Measurements from ENCODE around the gene NAT16. TPM values are rescaled to one million over a fixed set of nuclear protein-coding genes. Genes with fewer than 3 reads are reported as not detected.

The NAT16 gene
- total and polyA plus RNA-seq, 2 donors (not counting 1 experiment from before 2014, with no cell fraction given) = not detected

- ChIA-PET CTCF (interaction anchor here (1.3 kb wide), 1 partner anchor 76 kb away, joined by 3 read pairs; no protein-coding TSS in a partner anchor), POLR2A (no interaction called here)
- Histone ChIP-seq H3K9ac (ENCODE audit: low read length) (no peak overlapping the region), H3K4me3 (ENCODE audit: control extremely low read depth in 1 of 5, extremely low read depth in 1 of 5, insufficient read depth in 1 of 5, low read depth in 2 of 5, low read length in 4 of 5) (no peak overlapping the region), H4K20me1 (ENCODE audit: control insufficient read depth, insufficient read depth, low read length, poor library complexity, severe bottlenecking) (no peaks in the 10 kb centered on the region), H2AFZ (ENCODE audit: insufficient read depth, low read depth, low read length, poor library complexity, severe bottlenecking) (no peak overlapping the region), H3K36me3 (replicated peaks in 1 of 2; ENCODE audit: control extremely low read depth in 1 of 2, control insufficient read depth in 1 of 2, extremely low read depth in 1 of 2, insufficient read depth in 2 of 2, low read length in 1 of 2) (peaks cover 0 to 13% of the 10 kb centered on the region in 2 experiments), H3K4me2 (replicated peaks; ENCODE audit: low read depth, low read length, poor library complexity, severe bottlenecking) (no peak overlapping the region), H3K9me3 (ENCODE audit: control extremely low read depth in 1 of 3, control insufficient read depth in 2 of 3, insufficient read depth in 1 of 3, low read length in 2 of 3) (peaks cover 0 to 3% (median 0%) of the 10 kb centered on the region in 3 donors), H3K27me3 (replicated peaks in 1 of 4; ENCODE audit: control extremely low read depth in 1 of 4, control insufficient read depth in 3 of 4, insufficient read depth in 4 of 4, low read length in 3 of 4) (peaks cover 0 to 13% (median 6%) of the 10 kb centered on the region in 4 experiments), H3K79me2 (ENCODE audit: control insufficient read depth, insufficient read depth, low read length) (no peaks in the 10 kb centered on the region), H3K27ac (ENCODE audit: low read length in 2 of 2) (no peak overlapping the region), H3K4me1 (ENCODE audit: control insufficient read depth in 2 of 2, insufficient read depth in 2 of 2, low read length in 2 of 2) (peaks cover 12 to 18% of the 10 kb centered on the region in 2 donors)
- ATAC-seq (ENCODE audit: low read depth) (no peak), DNase-seq (no peak)
- 85% methylated on average over 6 of the region's 19 CpGs for WGBS (ENCODE audit: insufficient coverage)
- peaks cover 10% of the 10 kb centered on the region for H3K27me3 Mint-ChIP-seq
- intact Hi-C loops (cut with micrococcal nuclease) = no loop called here
- H3K4me1 Mint-ChIP-seq = peaks cover 19% of the 10 kb centered on the region
- TF ChIP-seq EZH2 (IDR thresholded peaks at IDR 0.05; ENCODE audit: borderline replicate concordance, insufficient read depth, low read depth, low read length, poor library complexity, severe bottlenecking) (no peak), CTCF (IDR thresholded peaks at IDR 0.05) (no peak)
- H3K4me3 Mint-ChIP-seq = no peak overlapping the region
- no peak overlapping the region for H3K27ac Mint-ChIP-seq
- no peaks in the 10 kb centered on the region for H3K9me3 Mint-ChIP-seq (ENCODE audit: insufficient read depth)
Measured at GRCh38 chr7:101206665-101207042, 26.6 kb upstream of the NAT16 start.

- no peaks in the 10 kb centered on the region for H4K20me1 ChIP-seq (ENCODE audit: control insufficient read depth, insufficient read depth, low read length, poor library complexity, severe bottlenecking)
- H3K9me3 ChIP-seq (ENCODE audit: control extremely low read depth in 1 of 3, control insufficient read depth in 2 of 3, insufficient read depth in 1 of 3, low read length in 2 of 3) = peaks cover 0 to 8% (median 0%) of the 10 kb centered on the region in 3 donors
- H3K4me3 Mint-ChIP-seq = no peak overlapping the region
- CTCF ChIA-PET = interaction anchor here (1.4 kb wide), 1 partner anchor 12 kb away, joined by 3 read pairs; no protein-coding TSS in a partner anchor
- ATAC-seq (ENCODE audit: low read depth) = no peak
- H3K4me2 ChIP-seq (replicated peaks; ENCODE audit: low read depth, low read length, poor library complexity, severe bottlenecking) = no peak overlapping the region
- no peak overlapping the region for H3K27ac ChIP-seq (ENCODE audit: low read length in 2 of 2)
- TF ChIP-seq CTCF (IDR thresholded peaks at IDR 0.05) = no peak
- no peak for TF ChIP-seq EZH2 (IDR thresholded peaks at IDR 0.05; ENCODE audit: borderline replicate concordance, insufficient read depth, low read depth, low read length, poor library complexity, severe bottlenecking)
- H3K4me1 ChIP-seq (ENCODE audit: control insufficient read depth in 2 of 2, insufficient read depth in 2 of 2, low read length in 2 of 2) = peaks cover 14 to 22% of the 10 kb centered on the region in 2 donors
- peak overlapping the region; percentile 22 for H3K27ac Mint-ChIP-seq
- intact Hi-C loops (cut with micrococcal nuclease) = no loop called here
- DNase-seq = no peak
- POLR2A ChIA-PET = no interaction called here
- H3K9ac ChIP-seq (ENCODE audit: low read length) = no peak overlapping the region
- peaks cover 0 to 10% of the 10 kb centered on the region in 2 experiments for H3K36me3 ChIP-seq (replicated peaks in 1 of 2; ENCODE audit: control extremely low read depth in 1 of 2, control insufficient read depth in 1 of 2, extremely low read depth in 1 of 2, insufficient read depth in 2 of 2, low read length in 1 of 2)
- 88% methylated on average over 28 of the region's 32 CpGs for WGBS (ENCODE audit: insufficient coverage)
- H3K27me3 ChIP-seq (replicated peaks in 1 of 4; ENCODE audit: control extremely low read depth in 1 of 4, control insufficient read depth in 3 of 4, insufficient read depth in 4 of 4, low read length in 3 of 4) = peaks cover 0 to 17% (median 8%) of the 10 kb centered on the region in 4 experiments
- peaks cover 12% of the 10 kb centered on the region for H3K27me3 Mint-ChIP-seq
- peaks cover 21% of the 10 kb centered on the region for H3K4me1 Mint-ChIP-seq
- no peaks in the 10 kb centered on the region for H3K79me2 ChIP-seq (ENCODE audit: control insufficient read depth, insufficient read depth, low read length)
- no peak overlapping the region for H2AFZ ChIP-seq (ENCODE audit: insufficient read depth, low read depth, low read length, poor library complexity, severe bottlenecking)
- H3K9me3 Mint-ChIP-seq (ENCODE audit: insufficient read depth) = no peaks in the 10 kb centered on the region
- H3K4me3 ChIP-seq (ENCODE audit: control extremely low read depth in 1 of 5, extremely low read depth in 1 of 5, insufficient read depth in 1 of 5, low read depth in 2 of 5, low read length in 4 of 5) = no peak overlapping the region
Measured at GRCh38 chr7:101205901-101206664, 26.0 kb upstream of the NAT16 start.

Data from B cell (primary cell).